Stimulated activated CD8-positive, alpha-beta memory T cell treated with anti-CD3 and anti-CD28 coated beads, Interleukin-12 subunit alpha, Interleukin-12 subunit beta, amount 100 ng/mL, for 1 hour (primary cell): ENCODE measurements around the gene FMR1.
A peak's percentile ranks its signal among the peaks of the same experiment; 100 is the strongest.

Experiments used
- DNase-seq: peaks from one replicate; pipeline ENCODE4 v3.0.0-alpha.2; 2020; ENCODE audit warnings: low read depth

Gene FMR1

DNA sequence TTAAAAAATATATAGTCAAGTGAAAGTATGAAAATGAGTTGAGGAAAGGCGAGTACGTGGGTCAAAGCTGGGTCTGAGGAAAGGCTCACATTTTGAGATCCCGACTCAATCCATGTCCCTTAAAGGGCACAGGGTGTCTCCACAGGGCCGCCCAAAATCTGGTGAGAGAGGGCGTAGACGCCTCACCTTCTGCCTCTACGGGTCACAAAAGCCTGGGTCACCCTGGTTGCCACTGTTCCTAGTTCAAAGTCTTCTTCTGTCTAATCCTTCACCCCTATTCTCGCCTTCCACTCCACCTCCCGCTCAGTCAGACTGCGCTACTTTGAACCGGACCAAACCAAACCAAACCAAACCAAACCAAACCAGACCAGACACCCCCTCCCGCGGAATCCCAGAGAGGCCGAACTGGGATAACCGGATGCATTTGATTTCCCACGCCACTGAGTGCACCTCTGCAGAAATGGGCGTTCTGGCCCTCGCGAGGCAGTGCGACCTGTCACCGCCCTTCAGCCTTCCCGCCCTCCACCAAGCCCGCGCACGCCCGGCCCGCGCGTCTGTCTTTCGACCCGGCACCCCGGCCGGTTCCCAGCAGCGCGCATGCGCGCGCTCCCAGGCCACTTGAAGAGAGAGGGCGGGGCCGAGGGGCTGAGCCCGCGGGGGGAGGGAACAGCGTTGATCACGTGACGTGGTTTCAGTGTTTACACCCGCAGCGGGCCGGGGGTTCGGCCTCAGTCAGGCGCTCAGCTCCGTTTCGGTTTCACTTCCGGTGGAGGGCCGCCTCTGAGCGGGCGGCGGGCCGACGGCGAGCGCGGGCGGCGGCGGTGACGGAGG is at the start of gene FMR1:
FMR1 (plus strand) TSS at position 728 of the 831 bp plus-strand sequence. CDS start 261 bp downstream, outside the sequence.
- DNase-seq = peak; percentile 88

DNA sequence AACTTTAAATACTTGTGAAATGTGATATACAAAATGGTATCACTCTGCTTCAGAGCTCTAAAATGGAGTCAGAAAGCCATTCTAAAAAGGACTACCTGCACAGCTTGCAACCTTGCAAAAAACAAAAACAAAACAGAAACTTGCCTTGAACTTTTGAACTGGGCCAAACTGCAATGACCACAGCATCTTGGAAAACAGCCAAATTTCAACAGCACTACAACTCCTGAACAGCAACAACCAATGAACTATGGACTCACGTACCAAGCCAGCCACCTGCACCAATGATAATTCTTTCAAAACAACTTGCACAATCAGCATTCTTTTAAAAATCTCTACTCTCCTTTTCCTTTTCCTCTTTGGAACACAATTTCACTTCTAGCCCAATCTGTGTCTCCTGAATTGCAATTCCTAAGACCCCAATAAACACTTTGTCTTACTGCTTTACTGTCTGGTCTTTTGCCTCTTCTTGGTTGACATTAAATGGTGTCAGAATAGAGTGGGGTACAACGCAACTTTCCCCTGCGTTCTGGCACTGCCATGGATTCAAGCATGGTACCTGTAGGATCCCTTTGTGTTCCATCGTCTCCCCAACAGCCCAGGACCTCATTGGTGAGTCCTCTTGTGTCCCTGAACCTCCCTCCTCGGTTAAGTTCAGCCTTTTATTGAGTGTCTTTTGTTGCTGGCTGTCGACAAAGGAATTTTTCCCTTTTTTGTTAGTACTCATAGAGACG is 35.7 kb upstream of the FMR1 start:
- no peak for DNase-seq

DNA sequence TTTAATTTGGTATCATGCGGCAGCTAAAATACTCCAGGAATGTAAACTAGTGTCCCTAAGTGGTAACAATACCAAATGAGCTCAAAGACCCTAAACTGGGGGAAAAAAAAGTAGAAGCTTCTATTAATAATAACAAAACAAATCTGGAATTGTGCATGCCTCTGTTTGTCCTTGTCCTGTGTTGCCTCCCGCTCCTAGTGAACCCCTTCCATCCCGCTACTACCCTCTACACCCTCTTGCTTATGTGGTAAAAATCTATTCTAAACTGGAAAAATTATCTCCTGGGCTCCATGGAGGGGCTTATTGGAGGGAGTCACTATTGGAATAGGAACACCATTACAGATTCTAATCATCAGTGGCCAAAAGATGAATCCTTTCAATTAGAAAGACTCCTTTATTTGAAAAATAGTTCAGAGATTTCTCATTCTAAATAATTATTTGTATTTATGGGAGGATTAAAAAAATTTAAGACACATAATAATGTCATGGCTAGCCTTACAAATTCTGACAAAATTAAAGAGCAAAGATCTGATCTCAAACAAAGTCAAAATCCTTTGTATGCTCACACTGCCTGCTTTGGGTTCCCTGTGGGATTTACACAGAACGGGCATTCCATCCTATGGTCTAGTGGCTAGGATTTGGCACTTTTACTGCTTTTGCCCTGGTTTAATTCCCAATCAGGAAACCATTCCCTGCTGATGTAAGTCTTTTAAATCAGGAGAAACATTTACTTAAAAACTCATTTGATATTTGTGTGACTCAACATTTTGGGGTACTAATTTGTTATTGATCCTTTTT is 34.7 kb upstream of the FMR1 start:
- DNase-seq = no peak

DNA sequence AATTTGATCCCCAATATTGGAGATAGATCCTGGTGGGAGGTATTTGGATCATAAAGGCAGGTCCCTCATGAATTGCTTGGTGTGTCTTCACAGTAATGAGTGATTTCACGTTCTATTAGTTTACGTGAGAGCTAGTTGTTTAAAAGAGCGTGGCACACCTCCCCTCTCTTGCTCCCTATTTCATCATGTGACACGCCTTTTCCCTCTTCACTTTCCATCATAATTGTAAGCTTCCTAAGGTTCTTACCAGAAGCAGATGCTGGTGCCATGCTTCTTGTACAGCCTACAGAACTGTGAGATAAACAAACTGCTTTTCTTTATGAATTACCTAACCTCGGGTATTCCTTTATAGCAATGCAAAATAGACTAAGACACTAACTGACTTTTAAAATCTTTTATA is 34.0 kb upstream of the FMR1 start:
- DNase-seq = no peak

DNA sequence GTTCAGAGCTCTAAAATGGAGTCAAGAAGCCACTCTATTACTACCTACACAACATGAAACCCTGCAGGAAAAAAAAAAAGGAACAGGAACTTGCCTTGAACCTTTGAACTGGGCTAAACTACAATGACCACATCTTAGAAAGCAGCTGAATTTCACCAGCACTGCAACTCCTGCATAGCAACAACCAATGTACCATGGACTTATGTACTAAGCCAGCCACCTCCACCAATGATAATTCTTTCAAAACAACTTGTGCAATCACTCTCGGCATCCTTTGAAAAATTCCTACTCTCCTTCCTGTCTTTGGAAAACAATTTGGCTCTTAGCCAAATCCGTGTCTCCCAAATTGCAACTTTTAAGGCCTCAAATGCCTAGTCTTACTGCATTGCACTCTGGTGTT is 26.8 kb upstream of the FMR1 start:
- DNase-seq = no peak

DNA sequence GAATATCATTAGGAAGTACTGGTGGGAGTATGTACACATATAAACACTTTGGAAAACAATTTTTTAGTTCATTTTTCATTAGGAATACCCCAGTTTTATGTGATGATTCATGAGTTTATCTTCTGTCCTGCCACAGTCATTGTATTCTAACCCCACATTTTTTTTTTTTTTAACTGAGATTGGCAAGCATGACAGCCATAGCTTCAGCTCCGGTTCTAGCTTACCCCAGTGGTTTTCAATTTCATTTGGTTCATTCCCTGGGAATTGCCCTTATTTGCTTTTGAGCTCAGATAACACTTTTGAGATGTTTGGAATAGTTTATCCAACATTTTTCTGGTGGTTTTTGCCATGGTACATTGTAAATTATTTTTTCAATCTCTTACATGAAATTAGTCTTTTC is 21.0 kb upstream of the FMR1 start:
- DNase-seq = no peak

DNA sequence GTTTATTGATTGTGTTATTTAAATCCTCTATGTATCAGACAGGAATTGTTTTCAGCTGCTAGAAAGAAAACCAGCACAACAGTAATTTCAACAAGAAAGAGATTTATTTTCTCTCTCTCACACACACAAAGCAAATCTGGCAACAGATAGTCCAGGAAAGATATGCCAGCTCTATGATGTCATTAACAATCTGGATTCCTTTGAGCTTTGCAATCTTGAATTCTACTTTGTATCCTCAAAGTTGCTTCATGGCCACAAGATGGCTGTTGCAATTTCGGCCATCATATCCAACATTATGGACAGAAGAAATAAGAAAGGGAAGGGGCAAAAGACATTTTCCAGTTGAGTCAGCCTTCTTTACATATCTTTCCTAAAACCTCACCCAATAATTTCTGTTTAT is 19.8 kb upstream of the FMR1 start:
- no peak for DNase-seq

DNA sequence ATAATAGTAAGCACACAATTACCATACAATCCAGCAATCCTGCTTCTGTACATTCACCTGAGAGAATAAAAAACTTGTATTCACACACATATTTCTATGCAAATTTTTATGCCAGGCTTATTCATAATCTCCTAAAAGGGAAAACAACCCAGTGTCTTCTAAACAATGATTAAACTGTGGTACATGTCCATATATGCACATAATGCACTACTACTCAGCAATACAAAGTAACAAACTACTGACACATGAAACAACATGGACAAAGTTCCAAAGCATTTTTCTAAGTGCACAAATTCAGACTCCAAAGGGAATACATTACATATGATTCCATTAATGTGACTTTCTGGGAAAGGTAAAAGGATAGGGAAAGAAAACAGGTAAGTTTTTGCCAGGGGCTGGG is 18.0 kb upstream of the FMR1 start:
- no peak for DNase-seq

DNA sequence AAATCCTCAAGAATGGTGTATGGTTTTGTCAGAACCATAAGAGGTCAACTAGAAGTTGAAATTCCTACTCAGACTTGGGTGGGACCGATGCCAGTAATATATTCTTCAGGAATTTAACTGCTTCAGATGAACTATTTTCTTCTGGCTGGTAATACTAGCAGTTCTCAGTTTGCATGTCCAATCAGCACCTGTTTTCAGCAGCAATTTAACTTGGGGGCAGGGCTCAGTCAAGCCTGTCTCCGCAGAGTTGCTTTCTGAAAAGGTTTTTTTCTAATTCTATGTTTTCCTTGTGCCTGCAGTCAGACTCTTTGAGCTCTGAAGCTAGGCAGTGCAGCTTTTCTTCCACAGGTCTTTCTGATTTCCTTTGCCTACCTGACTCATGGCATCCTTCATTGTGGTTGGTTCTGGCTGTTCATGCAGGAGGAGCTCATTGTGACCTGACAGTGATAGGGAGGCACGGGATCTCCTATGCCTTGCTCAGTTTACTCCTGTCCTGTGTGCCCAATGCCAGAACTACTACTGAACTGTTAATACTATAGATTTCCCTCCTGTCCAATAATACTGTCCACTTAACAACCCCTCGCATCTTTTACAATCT is 17.3 kb upstream of the FMR1 start:
- DNase-seq = no peak

DNA sequence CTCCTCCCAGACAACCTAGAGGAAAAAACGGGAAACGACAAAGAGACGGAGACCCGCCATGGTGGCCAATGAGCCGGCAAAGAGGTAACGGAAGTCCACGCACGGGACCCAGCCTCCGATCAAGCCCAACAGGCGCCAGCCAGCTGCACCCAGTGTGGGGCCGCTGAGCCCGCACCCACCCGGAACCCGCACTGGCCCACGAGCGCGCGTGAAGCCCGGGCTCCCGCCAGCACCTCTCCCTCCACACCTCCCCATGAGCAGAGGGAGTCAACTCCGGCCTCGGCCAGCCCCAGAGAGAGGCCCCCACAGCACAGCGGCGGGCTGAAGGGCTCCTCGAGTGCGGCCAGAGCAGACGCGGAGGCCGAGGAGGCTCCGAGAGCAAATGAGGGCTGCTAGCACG is 14.6 kb upstream of the FMR1 start:
- DNase-seq = no peak

DNA sequence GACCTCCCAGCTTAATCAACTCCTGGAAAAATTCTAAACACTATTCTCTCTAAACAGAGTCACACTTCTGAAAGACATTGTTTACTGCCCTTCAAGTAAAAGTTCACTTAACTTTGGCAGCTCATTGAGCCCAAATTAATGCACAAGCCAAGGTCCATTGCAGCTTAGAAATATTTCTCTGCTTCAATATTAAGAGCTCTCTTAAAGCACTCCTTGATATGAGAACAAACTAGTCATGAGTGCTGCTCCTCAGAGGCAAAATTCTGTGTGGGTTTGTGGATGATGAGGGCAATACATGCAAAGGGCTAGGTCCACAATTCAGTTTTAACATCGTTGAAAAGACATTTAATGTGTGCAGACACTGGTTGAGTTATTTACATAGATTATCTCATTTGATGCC is 12.8 kb upstream of the FMR1 start:
- no peak for DNase-seq

DNA sequence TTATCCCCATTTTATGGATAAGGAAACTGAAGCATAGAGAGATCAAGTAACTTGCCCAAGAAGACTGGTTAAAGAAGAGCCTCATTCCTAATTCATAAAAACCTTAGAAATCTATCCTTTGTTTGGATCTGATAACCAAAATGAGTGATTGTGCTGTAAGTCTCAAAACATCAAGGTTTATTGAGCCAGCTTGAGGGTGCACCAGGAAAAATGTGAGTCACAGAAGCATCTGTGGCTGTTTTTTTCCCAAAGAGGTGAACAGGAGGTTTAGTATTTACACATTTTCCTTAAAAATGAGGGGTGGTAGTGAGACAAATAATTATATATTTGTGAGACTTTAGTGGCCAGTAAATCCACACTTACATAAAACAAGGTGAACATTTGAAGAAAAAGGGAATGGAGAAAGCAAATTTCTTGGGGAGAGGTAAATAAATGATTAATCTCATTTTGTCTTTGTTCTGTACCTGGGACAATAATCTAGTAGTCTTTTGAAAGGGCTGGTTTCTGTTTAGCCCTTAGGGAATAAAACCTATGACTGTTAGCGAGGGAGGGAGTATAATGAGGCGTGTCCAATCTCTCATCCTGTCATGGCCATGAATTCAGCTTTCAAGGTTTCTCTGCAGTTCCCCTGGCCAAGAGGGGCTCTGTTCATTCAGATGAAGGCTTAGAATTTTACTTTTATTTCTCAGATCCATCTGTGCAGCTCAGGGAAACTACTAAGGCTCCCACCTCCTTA is 12.2 kb upstream of the FMR1 start:
- DNase-seq = no peak

DNA sequence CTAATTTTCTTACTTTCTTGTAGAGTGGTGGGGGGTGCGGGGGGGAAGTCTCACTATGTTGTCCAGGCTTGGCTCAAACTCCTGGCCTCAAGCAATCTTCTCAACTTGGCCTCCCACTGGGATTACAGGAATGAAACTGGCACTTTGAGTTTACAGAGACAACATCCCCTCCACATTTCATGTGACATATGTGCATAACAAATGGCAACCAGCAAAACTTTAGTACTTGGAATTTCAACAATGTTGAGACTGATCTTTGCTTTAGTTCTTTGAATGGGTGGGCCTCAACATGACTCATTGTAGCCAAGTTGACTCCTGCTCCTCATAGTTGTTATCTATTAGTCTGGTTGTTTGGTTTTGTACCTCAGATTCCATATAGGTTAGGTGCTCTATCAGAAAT is 11.4 kb upstream of the FMR1 start:
- no peak for DNase-seq

DNA sequence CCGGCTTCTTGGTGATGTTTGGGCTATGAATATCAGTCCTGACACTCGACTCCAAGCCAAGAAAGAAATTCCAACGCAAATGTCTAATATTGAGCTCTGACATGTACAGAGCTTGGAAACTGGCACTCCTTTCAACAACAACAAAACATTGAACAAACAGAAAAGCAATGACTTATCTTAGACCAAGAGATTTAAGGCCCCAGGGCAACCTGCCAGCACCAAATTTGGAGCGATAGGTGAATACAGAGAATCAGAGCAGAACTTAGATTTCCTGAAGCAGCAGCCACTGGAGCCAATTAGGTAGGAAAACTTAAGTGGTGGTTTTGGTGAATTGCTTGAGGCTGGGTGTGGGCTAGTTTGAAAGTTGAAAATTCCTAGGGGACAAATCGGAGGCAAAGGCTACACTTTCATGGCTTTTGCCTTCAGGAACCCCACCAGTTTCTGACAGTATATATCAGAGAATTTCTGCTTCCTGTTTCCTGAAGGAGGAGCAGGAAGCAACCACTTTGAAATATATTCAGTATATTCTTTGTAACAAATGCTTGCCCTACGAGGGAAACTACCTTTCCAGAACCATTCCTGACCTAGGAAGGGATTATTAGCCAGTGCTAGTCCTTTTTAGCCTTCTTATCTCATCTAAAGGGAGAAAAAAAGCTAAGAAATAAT is 10.1 kb upstream of the FMR1 start:
- DNase-seq = no peak

DNA sequence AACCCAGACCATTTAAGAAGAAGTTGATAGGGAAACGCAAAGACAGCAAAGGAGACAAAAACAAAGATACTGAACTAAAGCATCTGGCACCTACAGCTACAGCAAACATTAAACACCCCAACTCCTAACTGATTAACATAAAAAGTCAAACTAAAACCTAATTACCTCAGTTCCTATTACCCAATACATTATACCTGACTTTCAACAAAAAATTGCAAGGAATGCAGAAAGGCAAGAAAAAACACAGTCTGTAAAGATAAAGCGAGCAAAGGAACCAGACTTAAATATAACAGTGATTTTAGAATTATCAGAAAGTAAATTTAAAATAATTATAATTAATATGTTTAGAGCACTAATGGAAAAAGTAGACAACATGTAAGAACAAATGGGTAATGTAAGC is 9.4 kb upstream of the FMR1 start:
- DNase-seq = no peak

DNA sequence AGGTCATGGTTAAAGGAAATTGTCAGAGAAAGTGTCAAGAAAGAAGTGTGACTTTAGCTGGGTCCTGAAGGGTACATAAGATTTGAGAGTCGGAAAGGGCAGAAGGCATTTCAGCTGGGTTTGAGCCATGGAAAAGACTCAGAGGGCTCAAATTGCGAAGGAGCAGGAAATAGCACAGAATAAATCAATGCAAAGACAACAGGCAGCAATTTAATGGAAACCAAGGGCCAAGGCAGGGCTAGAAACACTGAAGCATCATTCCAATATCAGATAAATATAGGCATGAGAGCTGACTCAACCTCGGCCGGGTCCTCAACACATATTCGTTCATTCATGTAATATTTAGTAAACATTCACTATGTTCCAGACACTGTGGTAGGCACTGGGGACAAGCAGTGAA is 3.6 kb upstream of the FMR1 start:
- no peak for DNase-seq

DNA sequence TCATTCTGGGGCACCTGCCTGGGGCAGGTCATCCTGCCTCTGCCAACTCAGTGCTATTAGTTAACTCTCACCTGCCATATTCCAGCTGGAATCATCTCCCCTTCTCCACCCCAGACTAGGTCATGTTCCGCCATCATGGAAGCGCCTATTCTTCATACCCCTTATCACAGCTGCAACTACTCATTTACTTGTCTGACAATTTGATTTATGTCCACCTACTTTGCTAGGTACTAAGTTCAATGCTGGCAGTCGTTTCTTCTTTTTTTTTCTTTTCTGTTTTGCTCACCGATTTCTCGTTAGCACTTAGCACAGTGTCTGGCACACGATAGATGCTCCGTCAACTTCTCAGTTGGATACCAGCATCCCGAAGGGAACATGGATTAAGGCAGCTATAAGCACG is 1.1 kb upstream of the FMR1 start:
- DNase-seq = no peak

DNA sequence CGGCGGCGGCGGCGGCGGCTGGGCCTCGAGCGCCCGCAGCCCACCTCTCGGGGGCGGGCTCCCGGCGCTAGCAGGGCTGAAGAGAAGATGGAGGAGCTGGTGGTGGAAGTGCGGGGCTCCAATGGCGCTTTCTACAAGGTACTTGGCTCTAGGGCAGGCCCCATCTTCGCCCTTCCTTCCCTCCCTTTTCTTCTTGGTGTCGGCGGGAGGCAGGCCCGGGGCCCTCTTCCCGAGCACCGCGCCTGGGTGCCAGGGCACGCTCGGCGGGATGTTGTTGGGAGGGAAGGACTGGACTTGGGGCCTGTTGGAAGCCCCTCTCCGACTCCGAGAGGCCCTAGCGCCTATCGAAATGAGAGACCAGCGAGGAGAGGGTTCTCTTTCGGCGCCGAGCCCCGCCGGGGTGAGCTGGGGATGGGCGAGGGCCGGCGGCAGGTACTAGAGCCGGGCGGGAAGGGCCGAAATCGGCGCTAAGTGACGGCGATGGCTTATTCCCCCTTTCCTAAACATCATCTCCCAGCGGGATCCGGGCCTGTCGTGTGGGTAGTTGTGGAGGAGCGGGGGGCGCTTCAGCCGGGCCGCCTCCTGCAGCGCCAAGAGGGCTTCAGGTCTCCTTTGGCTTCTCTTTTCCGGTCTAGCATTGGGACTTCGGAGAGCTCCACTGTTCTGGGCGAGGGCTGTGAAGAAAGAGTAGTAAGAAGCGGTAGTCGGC is 528 bp downstream of the FMR1 start:
- DNase-seq = peak; percentile 5

DNA sequence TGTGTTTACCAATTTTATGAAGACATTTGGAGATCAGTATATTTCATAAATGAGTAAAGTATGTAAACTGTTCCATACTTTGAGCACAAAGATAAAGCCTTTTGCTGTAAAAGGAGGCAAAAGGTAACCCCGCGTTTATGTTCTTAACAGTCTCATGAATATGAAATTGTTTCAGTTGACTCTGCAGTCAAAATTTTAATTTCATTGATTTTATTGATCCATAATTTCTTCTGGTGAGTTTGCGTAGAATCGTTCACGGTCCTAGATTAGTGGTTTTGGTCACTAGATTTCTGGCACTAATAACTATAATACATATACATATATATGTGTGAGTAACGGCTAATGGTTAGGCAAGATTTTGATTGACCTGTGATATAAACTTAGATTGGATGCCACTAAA is 1.9 kb downstream of the FMR1 start:
- no peak for DNase-seq

DNA sequence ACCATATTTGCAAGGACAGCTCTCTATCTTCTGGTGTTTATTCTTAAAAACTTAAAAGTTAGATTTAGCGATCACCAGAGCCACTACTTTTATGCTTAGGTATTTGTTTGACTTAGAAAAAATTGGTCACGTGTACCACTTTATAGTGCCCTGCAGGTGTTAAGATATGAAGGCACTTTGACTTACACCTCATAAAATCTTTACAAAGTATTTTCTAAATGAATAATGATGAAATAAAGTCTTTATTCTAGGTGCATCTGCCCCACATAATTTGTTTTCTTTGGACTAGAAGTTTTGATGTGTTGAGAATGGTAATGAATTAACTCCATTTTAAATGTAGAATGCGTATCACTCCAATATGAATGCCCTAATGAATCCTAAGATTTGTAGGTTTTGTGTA is 2.9 kb downstream of the FMR1 start:
- DNase-seq = no peak
